EL (cell line): ENCODE measurements around the gene CLIC4.
A peak's percentile ranks its signal among the peaks of the same experiment; 100 is the strongest.
"Not testable (repeated sequence)": the region's sequence is repeated elsewhere in the genome, so short reads cannot be mapped to it uniquely, and the experiment has no call there.

Source experiments
- DNase-seq: peaks from one replicate; pipeline ENCODE4 v3.0.0-alpha.2; 2016

CLIC4 gene

DNA sequence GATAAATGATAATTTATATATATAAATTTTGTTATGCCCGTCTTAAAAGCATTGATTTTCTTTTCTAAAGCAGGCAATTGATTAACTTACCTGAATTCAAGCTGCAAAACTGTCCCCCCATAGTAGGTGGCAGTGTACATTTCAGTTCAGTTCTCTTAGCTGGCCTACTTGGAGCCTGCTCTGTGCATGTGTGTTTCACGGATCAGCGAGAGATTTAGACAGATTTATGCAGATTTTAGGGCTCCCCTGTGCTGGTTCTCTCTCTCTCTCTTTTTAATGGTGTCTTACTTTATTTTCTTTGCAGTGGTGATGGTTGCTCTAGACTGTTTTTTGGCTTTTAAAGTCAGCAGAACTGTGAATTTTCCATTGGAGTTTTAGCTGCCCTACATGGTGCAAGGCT is 30.7 kb downstream of the CLIC4 start:
- DNase-seq = no peak

DNA sequence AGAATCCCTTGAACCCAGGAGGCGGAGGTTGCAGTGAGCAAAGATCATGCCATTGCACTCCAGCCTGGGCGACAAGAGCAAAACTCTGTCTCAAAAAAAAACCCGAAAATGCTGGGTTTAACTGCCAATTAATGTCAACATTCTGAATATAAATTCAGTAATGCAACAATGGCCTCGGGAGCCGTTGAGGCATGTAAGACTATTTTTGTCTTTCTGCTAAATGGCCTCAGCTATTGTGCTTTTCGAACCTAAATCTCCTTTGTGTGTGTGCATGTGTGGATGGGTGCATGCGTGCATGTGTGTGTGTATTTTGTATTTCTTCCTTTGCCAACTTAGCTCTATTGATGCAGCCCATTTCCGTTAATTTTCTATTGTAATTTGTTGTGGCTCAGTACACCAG is 31.6 kb downstream of the CLIC4 start:
- no peak for DNase-seq

DNA sequence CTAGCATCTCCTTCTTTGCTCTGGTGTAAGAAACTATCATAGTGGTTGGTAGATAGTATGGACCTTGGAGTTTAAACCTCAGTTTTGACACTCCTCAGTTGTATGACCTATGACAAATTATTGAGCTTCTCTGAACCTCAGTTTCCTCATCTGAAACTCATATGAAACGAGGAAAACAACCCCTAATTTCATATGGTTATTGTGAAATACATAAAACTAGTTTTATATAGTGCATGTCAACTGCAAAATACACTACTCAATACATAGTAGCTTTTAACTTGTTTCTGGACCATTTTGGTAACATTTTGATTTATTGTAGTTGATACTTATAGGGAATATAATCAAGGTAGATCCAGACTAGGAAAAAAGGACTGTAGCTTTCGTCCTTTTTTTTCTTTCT is 32.9 kb downstream of the CLIC4 start:
- no peak for DNase-seq

DNA sequence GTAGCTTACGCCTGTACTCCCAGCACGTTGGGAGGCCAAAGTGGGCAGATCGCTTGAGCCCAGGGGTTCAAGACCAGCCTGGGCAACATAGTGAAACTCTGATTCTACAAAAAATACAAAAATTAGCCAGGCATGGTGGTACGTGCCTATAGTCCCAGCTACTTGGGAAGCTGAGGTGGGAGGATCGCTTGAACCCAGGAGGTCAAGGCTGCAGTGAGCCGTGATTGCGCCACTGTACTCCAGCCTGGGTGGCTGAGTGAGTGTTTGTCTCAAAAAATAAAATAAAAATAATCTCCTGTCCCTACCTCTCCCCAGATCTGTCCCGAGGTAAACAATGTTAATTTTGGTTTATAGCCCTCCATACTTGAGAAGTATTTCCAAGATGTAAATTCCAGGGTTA is 34.0 kb downstream of the CLIC4 start:
- not testable (repeated sequence) for DNase-seq

DNA sequence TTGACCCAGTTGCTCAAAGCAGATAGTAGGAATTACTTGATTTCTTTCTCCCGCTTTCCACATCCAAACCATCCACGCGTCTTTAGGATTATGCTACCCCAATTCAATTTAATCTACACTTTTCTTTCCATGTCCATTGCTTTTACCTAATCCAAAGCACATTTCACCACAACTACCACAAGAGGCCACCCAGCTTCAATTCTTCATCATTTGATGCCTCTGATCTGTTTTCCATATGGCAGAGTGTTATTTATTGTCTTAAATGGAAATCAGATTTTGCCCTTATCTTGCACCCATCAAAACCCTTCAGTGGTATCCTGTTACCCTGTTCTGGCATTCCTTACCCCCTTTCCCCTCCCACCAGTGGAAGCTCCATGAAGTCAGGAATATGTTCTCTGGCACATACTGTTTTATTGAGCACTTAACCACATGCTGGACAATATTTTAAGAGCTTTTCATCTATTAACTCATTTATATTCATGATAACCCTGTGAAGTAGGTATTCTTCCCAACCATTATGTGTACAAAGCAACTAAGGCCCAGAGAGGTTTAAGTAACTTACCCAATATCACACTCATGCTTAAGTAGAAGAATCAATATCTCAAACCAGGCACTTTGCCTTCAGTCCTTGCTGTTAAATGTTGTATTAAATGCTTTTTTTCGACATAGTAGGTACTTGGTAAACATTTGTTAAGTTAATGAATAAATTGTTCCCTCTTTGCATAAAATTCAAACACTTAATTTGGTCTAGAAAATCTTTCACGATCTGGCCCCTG is 34.6 kb downstream of the CLIC4 start:
- no peak for DNase-seq

DNA sequence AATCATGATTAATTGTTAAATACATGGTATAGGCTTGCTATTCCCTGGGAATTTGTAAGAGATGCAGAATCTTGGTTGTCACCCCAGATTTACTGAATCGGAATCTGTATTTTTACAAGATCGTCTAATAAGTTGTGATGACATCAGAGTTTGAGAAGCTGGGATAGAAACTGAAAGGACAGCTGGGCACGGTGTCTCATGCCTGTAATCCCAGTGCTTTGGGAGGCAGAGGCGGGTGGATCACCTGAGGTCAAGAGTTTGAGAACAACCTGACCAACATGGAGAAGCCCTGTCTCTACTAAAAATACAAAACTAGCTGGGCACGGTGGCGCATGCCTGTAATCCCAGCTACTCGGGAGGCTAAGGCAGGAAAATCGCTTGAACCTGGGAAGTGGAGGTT is 35.4 kb downstream of the CLIC4 start:
- DNase-seq = not testable (repeated sequence)

DNA sequence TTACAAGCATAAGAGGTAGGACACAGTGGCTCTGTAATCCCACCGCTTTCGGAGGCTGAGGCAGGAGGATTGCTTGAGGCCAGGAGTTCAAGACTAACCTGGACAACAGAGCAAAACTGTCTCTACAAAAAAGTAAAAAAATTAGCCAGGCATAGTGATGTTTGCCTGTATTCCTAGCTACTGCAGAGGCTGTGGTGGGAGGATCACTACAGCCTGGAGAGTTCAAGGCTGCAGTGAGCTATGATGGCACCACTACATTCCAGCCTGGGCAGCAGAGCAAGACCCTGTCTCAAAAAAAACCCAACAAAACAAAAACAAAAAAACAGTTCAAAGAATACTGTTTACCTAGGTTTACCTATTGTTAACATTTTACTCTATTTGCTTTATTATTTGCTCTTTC is 37.4 kb downstream of the CLIC4 start:
- no peak for DNase-seq

DNA sequence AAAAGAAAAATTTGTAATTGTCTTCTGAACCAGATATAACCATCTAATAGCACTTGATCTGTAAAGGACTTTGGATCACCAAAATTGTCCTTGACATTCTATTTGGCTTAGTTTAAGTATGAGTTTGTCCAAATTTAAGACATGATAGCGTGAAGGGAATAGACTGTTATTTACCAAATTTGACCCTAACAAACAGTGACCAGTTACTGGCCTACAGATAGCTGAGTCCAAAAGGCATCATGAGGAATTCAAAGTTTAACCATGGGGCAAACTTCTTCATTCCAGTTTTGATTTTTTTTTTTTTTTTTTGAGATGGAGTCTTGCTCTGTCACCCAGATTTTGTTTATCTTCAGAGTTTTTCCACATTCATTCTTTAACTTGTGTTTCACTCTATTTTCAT is 38.5 kb downstream of the CLIC4 start:
- DNase-seq = no peak

DNA sequence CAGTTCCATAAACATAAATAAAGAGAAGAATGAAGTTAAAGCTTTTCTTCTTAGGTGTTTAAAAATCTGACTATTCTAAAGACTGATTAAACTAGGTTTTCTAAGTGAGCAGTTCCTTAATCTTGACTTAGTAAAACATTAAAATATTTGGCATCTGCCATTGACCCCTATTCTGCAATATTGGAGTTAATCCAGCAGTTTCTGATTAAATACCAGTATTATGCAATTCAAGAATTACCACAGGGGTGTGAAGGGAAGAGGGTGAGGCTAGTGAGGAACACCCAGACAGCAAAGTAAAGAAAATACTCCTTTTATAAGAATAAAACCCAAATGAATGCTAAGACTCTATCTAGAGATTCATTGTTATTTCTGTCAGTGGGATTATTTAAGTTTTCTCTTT is 40.9 kb downstream of the CLIC4 start:
- DNase-seq = peak; percentile 48

DNA sequence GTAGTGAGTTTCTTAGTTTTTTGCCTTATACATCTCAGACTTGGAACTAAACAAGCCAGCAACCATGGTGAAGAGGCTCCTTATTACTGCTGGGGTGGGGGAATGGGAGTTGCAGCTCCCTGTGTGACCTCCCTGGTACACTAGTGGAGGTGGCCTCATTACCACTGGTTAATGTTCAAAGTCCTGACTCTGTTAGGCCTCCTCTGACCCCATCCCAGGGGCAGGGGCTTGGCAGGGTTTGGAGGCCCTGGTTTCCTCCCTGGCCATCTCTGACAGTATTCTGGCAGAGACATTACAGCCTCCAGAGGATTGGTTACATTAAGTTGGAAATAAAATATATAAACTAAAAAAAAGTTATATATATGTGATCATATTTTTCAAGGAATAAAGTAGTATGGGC is 45.2 kb downstream of the CLIC4 start:
- no peak for DNase-seq

DNA sequence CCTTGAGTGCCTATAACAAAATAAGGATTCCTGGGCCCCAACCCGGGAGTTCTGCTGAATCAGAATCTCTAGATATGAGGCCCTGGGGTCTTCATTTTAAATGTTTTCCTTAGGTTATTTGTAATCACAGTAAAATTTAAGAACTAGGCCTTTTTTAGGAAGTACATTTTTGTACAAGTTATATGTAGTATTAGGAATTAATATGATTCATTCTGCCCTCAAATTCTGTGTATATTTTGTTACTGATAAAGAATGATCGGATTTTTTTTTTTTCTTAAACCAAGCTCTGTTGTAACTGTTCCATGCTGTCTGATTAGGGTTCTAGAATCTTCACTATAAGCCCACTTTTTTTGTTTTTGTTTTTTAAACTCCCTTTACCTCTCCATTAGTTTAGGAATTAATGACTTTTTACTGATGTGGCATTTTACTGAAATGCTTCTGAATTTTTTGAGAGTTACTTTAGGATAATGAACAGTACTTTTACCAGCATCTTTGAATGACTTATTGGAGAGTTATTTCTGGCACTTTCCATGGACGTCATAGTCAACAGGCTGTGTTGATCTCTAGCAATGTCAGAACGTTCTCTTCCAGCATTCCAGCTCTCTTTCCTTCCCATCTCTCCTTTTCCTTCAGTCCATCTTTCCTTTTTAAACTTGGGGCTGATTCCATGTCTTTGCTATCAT is 48.3 kb downstream of the CLIC4 start:
- DNase-seq = peak; percentile 87

DNA sequence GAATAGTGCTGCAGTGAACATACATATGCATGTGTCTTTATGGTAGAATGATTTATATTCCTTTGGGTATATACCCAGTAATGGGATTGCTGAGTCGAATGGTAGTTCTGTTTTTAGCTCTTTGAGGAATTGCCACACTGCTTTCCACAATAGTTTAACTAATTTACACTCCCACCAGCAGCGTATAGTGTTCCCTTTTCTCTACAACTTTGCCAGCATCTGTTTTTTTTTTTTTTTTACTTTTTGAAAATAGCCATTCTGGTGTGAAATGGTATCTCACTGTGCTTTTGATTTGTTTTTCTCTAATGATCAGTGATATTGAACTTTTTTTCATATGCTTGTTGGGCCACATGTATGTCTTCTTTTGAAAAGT is 48.9 kb downstream of the CLIC4 start:
- not testable (repeated sequence) for DNase-seq

DNA sequence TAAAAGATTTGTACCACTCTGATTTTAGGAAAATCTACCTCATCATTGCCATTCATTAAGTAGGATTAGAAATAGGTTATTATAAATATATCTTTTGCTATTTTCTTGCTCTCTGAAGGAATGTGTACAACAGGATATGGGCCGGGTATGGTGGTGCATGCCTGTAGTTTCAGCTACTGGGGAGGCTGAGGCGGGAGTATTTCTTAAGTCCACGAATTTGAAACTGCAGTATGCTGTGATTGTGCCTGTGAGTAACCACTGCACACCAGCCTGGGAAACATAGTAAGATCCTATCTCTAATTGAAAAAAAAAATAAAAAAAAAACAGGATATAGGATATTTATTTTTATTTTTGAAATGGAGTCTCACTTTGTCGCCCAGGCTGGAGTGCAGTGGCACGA is 50.0 kb downstream of the CLIC4 start:
- peak; percentile 43 for DNase-seq

DNA sequence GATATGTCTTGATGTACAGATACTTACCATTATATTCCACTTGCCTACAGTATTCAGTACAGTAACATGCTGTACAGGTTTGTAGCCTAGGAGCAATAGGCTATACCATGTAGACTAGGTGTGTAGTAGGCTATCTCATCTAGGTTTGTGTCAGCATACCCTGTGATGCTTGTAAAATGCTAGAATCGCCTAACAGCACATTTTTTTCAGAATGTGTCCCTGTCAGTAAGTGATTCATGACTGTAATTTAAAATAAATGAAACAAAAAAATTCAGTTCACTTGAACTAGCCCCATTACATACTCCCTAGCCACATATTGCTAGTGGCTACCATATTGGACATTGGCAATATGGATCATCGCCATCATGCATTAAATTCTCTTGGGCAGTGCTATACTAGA is 51.3 kb downstream of the CLIC4 start:
- no peak for DNase-seq

DNA sequence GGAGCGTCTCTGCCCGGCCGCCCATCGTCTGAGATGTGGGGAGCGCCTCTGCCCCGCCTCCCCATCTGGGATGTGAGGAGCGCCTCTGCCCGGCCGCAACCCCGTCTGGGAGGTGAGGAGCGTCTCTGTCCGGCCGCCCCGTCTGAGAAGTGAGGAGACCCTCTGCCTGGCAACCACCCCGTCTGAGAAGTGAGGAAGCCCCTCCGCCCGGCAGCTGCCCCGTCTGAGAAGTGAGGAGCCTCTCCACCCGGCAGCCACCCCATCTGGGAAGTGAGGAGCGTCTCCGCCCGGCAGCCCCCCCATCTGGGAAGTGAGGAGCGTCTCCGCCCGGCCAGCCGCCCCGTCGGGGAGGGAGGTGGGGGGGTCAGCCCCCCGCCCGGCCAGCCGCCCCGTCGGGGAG is 54.0 kb downstream of the CLIC4 start:
- not testable (repeated sequence) for DNase-seq

DNA sequence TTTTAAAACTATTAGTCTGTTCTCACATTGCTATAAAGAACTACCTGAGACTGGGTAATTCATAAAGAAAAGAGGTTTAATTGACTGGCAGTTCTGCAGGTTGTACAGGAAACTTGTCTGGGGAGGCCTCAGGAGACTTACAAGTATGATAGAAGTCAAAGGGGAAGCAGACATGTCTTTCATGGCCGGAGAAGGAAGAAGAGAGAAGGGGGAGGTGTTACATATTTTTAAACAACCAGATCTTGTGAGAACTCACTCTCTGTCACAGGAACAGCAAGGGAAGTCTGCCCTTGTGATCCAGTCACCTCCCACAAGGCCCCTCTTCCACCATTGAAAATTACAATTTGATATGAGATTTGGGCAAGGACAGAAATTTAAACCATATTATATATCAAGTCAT is 55.9 kb downstream of the CLIC4 start:
- DNase-seq = no peak

DNA sequence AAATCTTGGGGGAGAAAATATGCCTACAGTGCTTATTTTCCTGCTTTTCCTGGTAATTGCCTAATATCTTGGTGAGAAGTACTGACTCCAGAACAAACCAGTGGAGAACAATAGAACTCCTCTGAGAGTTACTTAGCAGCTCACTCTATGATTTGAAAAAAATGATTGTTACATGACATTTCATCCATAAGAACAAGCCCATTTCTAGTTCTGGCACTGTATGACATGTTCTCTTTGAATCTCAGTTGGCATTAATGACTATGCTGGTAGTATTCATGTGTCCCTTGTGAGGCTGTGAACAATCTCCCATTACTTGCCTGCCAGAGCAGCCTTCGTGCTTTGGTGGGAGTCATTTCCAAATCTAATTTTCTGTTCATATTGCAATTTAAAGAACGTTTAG is 58.0 kb downstream of the CLIC4 start:
- no peak for DNase-seq

DNA sequence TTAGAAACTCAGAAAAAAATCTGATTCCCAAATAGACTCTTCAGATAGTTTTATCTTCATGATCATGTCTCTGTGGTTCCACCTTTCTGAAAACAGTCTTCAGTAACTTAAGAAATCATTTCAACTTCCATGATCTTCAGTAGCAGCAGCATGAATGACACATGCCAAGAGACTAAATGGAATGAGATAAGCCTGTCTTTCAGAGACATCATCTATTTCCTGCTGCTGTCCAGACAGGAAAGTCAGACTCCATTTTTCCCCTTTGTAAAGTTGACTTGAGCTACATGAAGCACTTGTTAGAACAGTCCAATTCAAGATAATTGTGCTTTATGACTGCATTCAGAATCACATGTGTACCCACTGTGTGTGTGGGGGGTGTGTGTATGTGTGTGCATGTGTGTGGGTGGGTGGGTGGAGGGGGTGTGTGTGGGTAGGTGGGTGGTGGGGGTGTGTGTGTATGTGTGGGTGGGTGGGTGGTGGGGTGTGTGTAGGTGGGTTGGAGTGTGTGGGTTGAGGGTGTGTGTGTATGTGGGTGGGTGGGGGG is 58.8 kb downstream of the CLIC4 start:
- no peak for DNase-seq

DNA sequence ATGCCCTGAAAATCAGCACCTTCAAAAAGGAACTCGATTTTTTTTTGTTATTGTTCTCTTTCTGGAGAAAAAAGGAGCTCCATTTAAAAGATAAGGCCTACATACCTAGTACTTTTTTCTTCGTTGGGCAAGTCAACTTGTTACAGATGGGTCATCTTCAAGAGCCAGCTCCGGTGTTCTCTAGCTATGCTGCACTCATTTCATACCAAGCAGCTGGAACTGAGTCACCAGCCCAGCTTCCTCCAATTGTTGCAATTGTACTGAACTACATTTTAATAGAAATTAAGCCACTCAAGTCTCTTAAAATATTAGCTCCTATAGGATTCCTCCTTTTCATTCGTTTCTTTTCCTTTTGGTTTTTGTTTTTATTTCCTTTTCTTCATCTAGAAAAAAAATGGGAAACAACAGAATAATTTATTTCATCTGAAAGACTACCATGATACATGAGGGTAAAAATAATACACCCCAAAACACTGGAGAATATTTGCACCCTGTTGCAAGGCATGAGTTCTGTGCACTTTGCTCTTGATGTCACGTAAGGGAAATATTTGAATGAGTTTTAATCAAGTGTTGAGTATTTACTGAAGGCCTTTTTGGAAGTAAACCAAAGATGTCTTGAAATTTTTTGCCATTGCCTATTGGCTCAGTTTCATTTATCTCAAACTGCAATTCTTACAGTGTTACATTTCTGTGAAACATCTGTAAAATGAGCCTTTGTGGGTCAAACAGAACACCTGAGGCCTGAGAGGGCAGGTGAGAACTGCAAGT is 60.5 kb downstream of the CLIC4 start:
- DNase-seq = peak; percentile 82

DNA sequence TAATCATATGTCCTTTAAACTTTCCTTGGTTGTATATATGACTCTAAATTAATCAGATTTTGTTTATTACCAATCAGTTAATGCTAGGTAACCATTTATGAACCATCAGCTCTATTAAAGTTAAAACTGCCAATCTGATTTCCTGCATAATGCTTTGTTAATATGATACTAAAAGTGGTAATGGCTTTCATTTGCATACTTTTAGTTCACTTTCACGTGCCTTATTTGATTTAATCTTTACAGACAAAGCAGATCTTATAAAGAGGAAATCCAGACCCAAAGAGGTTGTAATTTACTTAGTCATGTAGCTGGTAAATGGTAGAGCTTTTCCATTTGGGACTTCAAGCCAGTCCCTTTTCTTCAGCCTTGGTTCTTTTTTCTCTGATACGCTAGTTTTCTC is 61.3 kb downstream of the CLIC4 start:
- no peak for DNase-seq

DNA sequence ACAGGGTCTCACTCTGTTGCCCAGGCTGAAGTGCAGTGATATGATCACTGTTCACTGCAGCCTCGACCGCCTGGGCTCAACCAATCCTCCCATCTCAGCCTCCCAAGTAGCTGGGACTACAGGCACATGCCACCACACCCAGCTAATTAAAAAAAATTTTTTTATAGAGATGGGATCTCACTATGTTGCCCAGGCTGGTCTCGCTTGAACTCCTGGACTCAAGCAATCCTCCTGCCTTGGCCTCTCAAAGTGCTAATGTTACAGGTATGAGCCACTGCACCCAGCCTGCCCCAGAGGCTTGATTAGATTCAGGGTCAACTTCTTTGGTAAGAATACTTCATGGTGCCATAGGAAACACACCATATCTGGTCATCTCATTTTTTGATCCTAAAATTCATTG is 66.2 kb downstream of the CLIC4 start:
- not testable (repeated sequence) for DNase-seq

DNA sequence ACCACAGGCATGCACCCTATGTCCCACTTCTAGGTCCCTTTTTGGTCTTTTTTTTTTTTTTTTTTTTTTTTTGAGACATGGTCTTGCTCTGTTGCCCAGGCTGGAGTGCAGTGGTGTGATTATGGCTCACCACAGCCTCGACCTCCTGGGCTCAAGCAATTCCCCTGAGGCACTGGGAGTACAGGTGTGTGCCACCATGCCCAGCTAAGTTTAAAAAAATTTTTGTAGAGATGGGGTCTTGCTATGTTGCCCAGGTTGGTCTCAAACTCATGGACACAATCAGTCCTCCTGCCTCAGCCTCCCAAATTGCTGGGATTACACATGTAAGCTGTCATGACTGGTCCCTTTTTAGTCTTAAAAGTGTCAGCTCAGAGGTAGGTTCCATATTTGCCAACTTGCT is 75.0 kb downstream of the CLIC4 start:
- not testable (repeated sequence) for DNase-seq

DNA sequence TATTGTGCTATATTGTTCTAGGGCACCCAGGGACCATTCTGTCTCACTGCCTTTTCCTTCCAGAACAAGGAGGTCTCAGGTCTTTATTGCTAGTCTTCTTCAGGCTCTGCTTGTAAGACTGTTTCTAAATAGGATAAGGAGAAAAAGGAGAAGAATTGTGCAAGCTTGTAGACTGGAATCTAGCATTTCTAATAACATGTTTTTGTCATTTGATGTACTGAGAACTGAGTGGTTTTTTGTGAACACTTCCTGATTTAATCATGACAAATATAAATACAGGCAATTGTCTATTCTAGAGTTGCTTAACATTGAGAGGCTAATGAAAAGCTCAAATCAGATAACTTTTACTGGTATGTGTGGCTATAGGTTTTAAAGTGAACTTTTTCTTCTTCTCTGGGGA is 77.6 kb downstream of the CLIC4 start:
- no peak for DNase-seq

DNA sequence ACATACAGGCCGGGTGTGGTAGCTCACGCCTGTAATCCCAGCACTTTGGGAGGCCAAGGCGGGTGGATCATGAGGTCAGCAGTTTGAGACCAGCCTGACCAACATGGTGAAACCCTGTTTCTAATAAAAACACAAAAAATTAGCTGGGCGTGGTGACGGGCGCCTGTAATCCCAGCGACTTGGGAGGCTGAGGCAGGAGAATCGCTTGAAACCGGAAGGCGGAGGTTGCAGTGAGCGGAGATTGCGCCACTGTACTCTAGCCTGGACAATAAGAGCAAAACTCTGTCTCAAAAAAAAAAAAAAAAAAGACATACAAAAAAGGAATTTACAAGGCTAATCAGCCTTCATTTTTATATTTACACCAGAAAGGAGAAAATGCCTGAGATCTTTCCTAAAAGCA is 78.2 kb downstream of the CLIC4 start:
- not testable (repeated sequence) for DNase-seq
